Vagina (tissue), 2 donors: Measurements from ENCODE around the gene BSPRY.

Experiments used
- CTCF ChIP-seq, 3 experiments: fragments of 450-650 bp in 2 of 3; fragments of 200-600 bp in 1 of 3; sonication (generic) in 1 of 3; IDR thresholded peaks; one replicate each; pipeline ENCODE4 v1.5.1; 2017 to 2019; ENCODE audit warnings: antibody characterized with exemption in 3 of 3, mild to moderate bottlenecking in 2 of 3, moderate library complexity in 2 of 3
- POLR2A ChIP-seq, 2 donors: fragments of 450-650 bp; IDR thresholded peaks; one replicate each; pipeline ENCODE4 v1.6.1; 2017; ENCODE audit warnings: antibody characterized with exemption in 2 of 2, mild to moderate bottlenecking in 2 of 2, moderate library complexity in 2 of 2
- POLR2AphosphoS5 ChIP-seq, 2 donors: sonication (generic); formaldehyde crosslinking; IDR thresholded peaks; one replicate each; pipeline ENCODE4 v1.9.0; 2017; ENCODE audit warnings: antibody characterized with exemption in 2 of 2, mild to moderate bottlenecking in 2 of 2, low read depth in 1 of 2; ENCODE audit not compliant: insufficient read depth in 1 of 2

DNA sequence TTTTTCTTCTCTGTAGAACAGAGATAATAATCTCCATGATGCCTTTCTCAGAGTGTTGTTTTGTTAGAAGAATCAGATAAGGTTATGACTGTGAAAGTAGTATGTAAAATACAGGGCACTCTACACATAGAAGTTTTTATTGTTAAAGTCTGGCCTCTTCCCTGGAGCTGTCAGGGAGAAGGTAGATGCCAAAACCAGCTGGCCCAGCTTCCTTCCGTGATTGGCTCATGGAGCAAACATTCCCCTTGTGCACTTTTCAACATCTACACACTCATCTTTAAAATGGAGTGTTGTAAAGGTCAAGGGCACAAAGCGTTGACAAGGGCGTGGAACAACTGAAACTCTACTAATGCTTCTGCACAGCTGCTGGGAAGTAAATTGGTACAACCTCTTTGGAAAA, 38.8 kb upstream of the BSPRY start:
- TF ChIP-seq POLR2A (IDR thresholded peaks at IDR 0.05) (no peak), CTCF (IDR thresholded peaks at IDR 0.05) (no peak), POLR2AphosphoS5 (IDR thresholded peaks at IDR 0.05; ENCODE audit: insufficient read depth in 1 of 2, low read depth in 1 of 2) (no peak)
